ENCODE results near the gene CARMIL1. TPM values are rescaled to one million over a fixed set of nuclear protein-coding genes. Genes with fewer than 3 reads are reported as not detected.

Gene CARMIL1
- total RNA-seq, 1 donor from 2014 or later: 8.4 TPM

GRCh38 chr6:25275436-25275835, 3.7 kb upstream of the CARMIL1 start:
- intact Hi-C loops (cut with micrococcal nuclease): loop anchor here (5.0 kb wide), 1 partner anchor 217 kb away; no protein-coding TSS in a partner anchor
- H3K9me3 ChIP-seq (replicated peaks): no peaks in the 10 kb centered on the region
- no peaks in the 10 kb centered on the region for H3K36me3 ChIP-seq
- DNase-seq: no peak
- H3K4me3 ChIP-seq: no peak overlapping the region
- TF ChIP-seq CTCF (IDR thresholded peaks at IDR 0.05; ENCODE audit: borderline replicate concordance): no peak
- H3K27ac ChIP-seq (replicated peaks): no peak overlapping the region
- peaks cover 42% of the 10 kb centered on the region for H3K27me3 ChIP-seq (ENCODE audit: low read depth)
- peaks cover 27% of the 10 kb centered on the region for H3K4me1 ChIP-seq

- no peaks in the 10 kb centered on the region for H3K9me3 ChIP-seq (replicated peaks)
- peaks cover 30% of the 10 kb centered on the region for H3K4me1 ChIP-seq
- intact Hi-C loops (cut with micrococcal nuclease): loop anchor here (5.0 kb wide), 1 partner anchor 215 kb away; no protein-coding TSS in a partner anchor
- no peak for TF ChIP-seq CTCF (IDR thresholded peaks at IDR 0.05; ENCODE audit: borderline replicate concordance)
- no peak overlapping the region for H3K27ac ChIP-seq (replicated peaks)
- H3K36me3 ChIP-seq: no peaks in the 10 kb centered on the region
- no peak for DNase-seq
- no peak overlapping the region for H3K4me3 ChIP-seq
- peaks cover 31% of the 10 kb centered on the region for H3K27me3 ChIP-seq (ENCODE audit: low read depth)
Measured at GRCh38 chr6:25277386-25277785, 1.8 kb upstream of the CARMIL1 start.

DNA sequence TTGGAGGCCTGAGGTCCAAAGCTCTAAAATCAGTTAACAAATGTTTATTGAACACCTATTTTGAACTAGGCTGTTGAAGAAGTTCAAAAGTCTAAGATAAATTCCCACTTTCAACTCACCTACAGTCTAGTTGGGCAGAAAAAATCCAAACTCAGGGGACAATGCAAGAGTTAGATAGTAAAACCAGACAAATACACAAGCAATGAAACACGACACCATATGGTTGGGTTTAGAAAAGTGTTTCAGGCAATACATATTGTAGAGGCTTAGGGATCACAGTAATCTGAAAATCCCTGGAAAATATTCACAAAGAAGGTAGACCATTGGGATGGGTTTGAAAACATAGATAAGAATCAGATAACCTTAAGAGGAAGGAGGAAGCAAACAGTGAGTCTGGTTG, 1.3 kb upstream of the CARMIL1 start:
- Histone ChIP-seq H3K27ac (replicated peaks) (no peak overlapping the region), H3K4me3 (no peak overlapping the region), H3K4me1 (peaks cover 30% of the 10 kb centered on the region), H3K9me3 (replicated peaks) (no peaks in the 10 kb centered on the region), H3K27me3 (ENCODE audit: low read depth) (peaks cover 30% of the 10 kb centered on the region), H3K36me3 (no peaks in the 10 kb centered on the region)
- no peak for DNase-seq
- intact Hi-C loops (cut with micrococcal nuclease): loop anchor here (5.0 kb wide), 1 partner anchor 214 kb away; no protein-coding TSS in a partner anchor
- TF ChIP-seq CTCF (IDR thresholded peaks at IDR 0.05; ENCODE audit: borderline replicate concordance): no peak

DNA sequence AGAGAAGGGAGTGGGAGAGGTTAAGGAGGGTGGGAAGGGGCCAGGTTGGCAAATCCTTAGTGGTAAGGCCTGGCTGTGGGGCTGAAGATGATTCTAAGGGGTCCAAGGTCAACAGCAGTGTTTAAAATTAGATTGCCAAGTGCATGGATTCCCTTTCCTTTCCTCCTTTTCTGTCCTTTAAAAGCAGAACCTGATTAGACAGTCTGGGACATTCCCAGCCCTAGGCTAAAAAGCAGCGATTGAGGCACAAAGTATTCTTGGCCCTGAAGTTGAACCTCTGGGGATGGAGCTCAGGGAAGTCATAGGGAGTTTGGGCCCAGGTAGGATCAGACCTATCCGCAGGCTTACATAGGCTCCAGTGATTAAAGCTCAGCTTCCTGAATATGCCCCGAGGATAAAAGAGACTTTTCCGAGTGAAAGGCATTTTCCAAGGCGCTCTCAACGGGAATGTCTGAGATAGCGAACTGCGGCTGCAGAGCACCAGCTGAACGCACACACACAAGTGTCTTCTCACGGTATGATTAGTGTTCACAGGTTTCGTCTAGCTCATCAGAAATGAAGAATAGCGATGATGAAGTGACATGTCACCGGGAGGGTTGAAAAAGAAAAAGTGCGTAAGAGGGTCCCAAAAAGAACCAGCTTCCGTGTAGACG, 787 bp upstream of the CARMIL1 start:
- Histone ChIP-seq H3K9me3 (replicated peaks) (no peaks in the 10 kb centered on the region), H3K4me3 (peak overlapping the region; percentile 76), H3K27me3 (ENCODE audit: low read depth) (peaks cover 26% of the 10 kb centered on the region), H3K36me3 (no peaks in the 10 kb centered on the region), H3K27ac (replicated peaks) (peak overlapping the region; percentile 73), H3K4me1 (peaks cover 30% of the 10 kb centered on the region)
- intact Hi-C loops (cut with micrococcal nuclease): loop anchor here (5.0 kb wide), 1 partner anchor 214 kb away; no protein-coding TSS in a partner anchor
- TF ChIP-seq CTCF (IDR thresholded peaks at IDR 0.05; ENCODE audit: borderline replicate concordance): no peak
- no peak for DNase-seq

DNA sequence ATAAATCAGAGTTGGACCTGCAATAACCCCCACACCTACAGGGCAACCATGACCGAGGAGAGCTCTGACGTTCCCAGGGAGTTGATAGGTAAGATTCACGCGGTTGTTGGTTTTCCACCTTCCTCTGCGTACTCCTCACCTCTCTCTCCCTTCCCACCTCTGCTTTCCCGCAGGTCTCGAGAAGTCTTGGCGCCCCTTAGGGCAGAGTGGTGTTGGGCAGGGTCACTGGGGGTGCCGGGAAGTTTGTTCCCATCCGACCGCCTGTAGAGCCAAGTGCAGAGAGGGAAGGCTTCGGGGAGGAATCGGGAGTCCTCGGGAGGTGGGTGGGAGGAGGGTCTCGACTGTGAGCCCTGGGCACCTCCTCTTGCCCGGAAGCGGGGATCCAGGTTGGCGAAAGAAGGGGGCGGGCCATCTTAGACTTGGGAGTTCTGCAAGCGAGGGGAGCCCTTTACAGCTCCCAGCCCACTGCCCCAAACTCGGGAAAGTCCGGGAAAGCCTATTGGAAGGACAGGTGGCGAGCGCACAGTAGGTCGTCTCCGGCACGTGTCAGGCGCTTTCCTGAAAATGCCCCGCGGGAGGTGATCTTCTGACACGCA, 672 bp downstream of the CARMIL1 start:
- H3K36me3 ChIP-seq: no peaks in the 10 kb centered on the region
- peak overlapping the region; percentile 73 for H3K27ac ChIP-seq (replicated peaks)
- no peaks in the 10 kb centered on the region for H3K9me3 ChIP-seq (replicated peaks)
- H3K27me3 ChIP-seq (ENCODE audit: low read depth): peaks cover 20% of the 10 kb centered on the region
- H3K4me1 ChIP-seq: peaks cover 30% of the 10 kb centered on the region
- DNase-seq: no peak
- peak overlapping the region; percentile 76 for H3K4me3 ChIP-seq
- intact Hi-C loops (cut with micrococcal nuclease): loop anchor here (5.0 kb wide), 1 partner anchor 212 kb away; no protein-coding TSS in a partner anchor
- no peak for TF ChIP-seq CTCF (IDR thresholded peaks at IDR 0.05; ENCODE audit: borderline replicate concordance)

Measured in left ventricle myocardium inferior (tissue), 1 donor.